ENCODE data around the gene ONECUT2. TPM values are rescaled to one million over a fixed set of nuclear protein-coding genes. Genes with fewer than 3 reads are reported as not detected.
"Not testable (repeated sequence)": the region's sequence is repeated elsewhere in the genome, so short reads cannot be mapped to it uniquely, and the experiment has no call there.

ONECUT2 gene
- total RNA-seq, 4 donors from 2014 or later: under 0.01 TPM; not detected in 3

- no peak for TF ChIP-seq EP300 (IDR thresholded peaks at IDR 0.05)
- TF ChIP-seq CTCF (IDR thresholded peaks at IDR 0.05): no peak
- TF ChIP-seq POLR2A (IDR thresholded peaks at IDR 0.05): no peak
- no peaks in the 10 kb centered on the region for H3K4me1 ChIP-seq
- no peak for DNase-seq (ENCODE audit: low spot score in 2 of 2)
- no peaks in the 10 kb centered on the region for H3K9me3 ChIP-seq
- 71 to 76% methylated on average over 6 of the region's 6 CpGs for WGBS, 2 donors
- no peaks in the 10 kb centered on the region for H3K36me3 ChIP-seq
- no peak overlapping the region for H3K4me3 ChIP-seq
- H3K27ac ChIP-seq: no peak overlapping the region
- no peaks in the 10 kb centered on the region for H3K27me3 ChIP-seq
These were observed 80.9 kb downstream of the ONECUT2 start for GRCh38 chr18:57516056-57516455.

- Histone ChIP-seq H3K4me3 (no peak overlapping the region), H3K9me3 (no peaks in the 10 kb centered on the region), H3K36me3 (no peaks in the 10 kb centered on the region), H3K27ac (no peak overlapping the region), H3K4me1 (no peaks in the 10 kb centered on the region), H3K27me3 (no peaks in the 10 kb centered on the region)
- WGBS, 2 donors: 69% methylated on average over 10 of the region's 10 CpGs
- DNase-seq (ENCODE audit: low spot score in 2 of 2): no peak
- TF ChIP-seq CTCF (IDR thresholded peaks at IDR 0.05) (no peak), POLR2A (IDR thresholded peaks at IDR 0.05) (no peak), EP300 (IDR thresholded peaks at IDR 0.05) (no peak)
These were observed 83.4 kb downstream of the ONECUT2 start for GRCh38 chr18:57518533-57518932.

- Histone ChIP-seq H3K27ac (no peak overlapping the region), H3K36me3 (no peaks in the 10 kb centered on the region), H3K4me1 (no peaks in the 10 kb centered on the region), H3K9me3 (peaks cover 0 to 4% (median 0%) of the 10 kb centered on the region in 4 donors), H3K27me3 (no peaks in the 10 kb centered on the region), H3K4me3 (no peak overlapping the region)
- no peak for TF ChIP-seq CTCF (IDR thresholded peaks at IDR 0.05)
- TF ChIP-seq POLR2A (IDR thresholded peaks at IDR 0.05): no peak
- TF ChIP-seq EP300 (IDR thresholded peaks at IDR 0.05): no peak
- DNase-seq (ENCODE audit: low spot score in 2 of 2): no peak
- WGBS, 2 donors: 70% methylated on average over 7 of the region's 7 CpGs
These were observed 84.7 kb downstream of the ONECUT2 start for GRCh38 chr18:57519668-57520424.

GRCh38 chr18:57522348-57522747, 87.2 kb downstream of the ONECUT2 start:
- not testable (repeated sequence) for H3K4me3 ChIP-seq; H3K4me1 ChIP-seq; H3K27ac ChIP-seq; H3K9me3 ChIP-seq; DNase-seq (ENCODE audit: low spot score in 2 of 2); H3K36me3 ChIP-seq; H3K27me3 ChIP-seq

GRCh38 chr18:57523171-57523956, 88.2 kb downstream of the ONECUT2 start:
- Histone ChIP-seq H3K4me1 (no peaks in the 10 kb centered on the region), H3K4me3 (no peak overlapping the region), H3K27ac (no peak overlapping the region), H3K36me3 (no peaks in the 10 kb centered on the region), H3K9me3 (peaks cover 0 to 4% (median 0%) of the 10 kb centered on the region in 4 donors), H3K27me3 (no peaks in the 10 kb centered on the region)
- 79 to 81% methylated on average over 11 of the region's 11 CpGs for WGBS, 2 donors
- TF ChIP-seq EP300 (IDR thresholded peaks at IDR 0.05) (no peak), POLR2A (IDR thresholded peaks at IDR 0.05) (no peak)
- no peak for DNase-seq (ENCODE audit: low spot score in 2 of 2)

GRCh38 chr18:57527556-57528229, 92.5 kb downstream of the ONECUT2 start:
- no peak for TF ChIP-seq POLR2A (IDR thresholded peaks at IDR 0.05)
- TF ChIP-seq CTCF (IDR thresholded peaks at IDR 0.05): no peak
- TF ChIP-seq EP300 (IDR thresholded peaks at IDR 0.05): no peak
- Histone ChIP-seq H3K9me3 (peaks cover 0 to 4% (median 0%) of the 10 kb centered on the region in 4 donors), H3K27ac (no peak overlapping the region), H3K4me3 (no peak overlapping the region), H3K4me1 (peaks cover 0 to 2% (median 0%) of the 10 kb centered on the region in 4 donors), H3K36me3 (no peaks in the 10 kb centered on the region), H3K27me3 (no peaks in the 10 kb centered on the region)
- no peak for DNase-seq (ENCODE audit: low spot score in 2 of 2)
- WGBS, 2 donors: 73 to 76% methylated on average over 13 of the region's 13 CpGs

Data from tibial nerve (tissue), 4 donors.